GM12878 (cell line): ENCODE results near the gene PITX1. TPM values are rescaled to one million over a fixed set of nuclear protein-coding genes. Genes with fewer than 3 reads are reported as not detected.

Source experiments
- ATAC-seq: fragments of 200-7000 bp; cut with Tn5 transposase; 3 replicates; pipeline ENCODE4 v1.9.1; 2020; ENCODE audit warnings: mild to moderate bottlenecking, moderate library complexity
- BruUV-seq: library from RNA; stranded (reverse); fragments of 400-500 nt; replicated peaks from 2 replicates; lab custom pipeline; 2021; lab: Mats Ljungman, UMichigan
- CTCF ChIA-PET: fragments of 300-600 bp; sonication (Branson Sonifier 250); formaldehyde crosslinking; extraction: SDS; loops from one replicate; lab custom pipeline; 2021; ENCODE audit warnings: inconsistent platforms; lab: Yijun Ruan, JAX
- POLR2A ChIA-PET: fragments of 350-600 bp; formaldehyde crosslinking; extraction: SDS; loops from one replicate; lab custom pipeline; 2021; ENCODE audit warnings: inconsistent platforms; lab: Charles Lee
- RAD21 ChIA-PET: fragments of 300-600 bp; sonication (Branson Sonifier 250); formaldehyde crosslinking; loops from one replicate; lab custom pipeline; 2023; ENCODE audit warnings: antibody characterized with exemption; ENCODE audit not compliant: unreplicated experiment; lab: Charles Lee
- SMC1A ChIA-PET: fragments of 300-600 bp; sonication (Branson Sonifier 250); formaldehyde crosslinking; loops from one replicate; lab custom pipeline; 2023; ENCODE audit not compliant: unreplicated experiment, uncharacterized antibody; lab: Charles Lee
- DNase-seq: peaks from one replicate; pipeline ENCODE4 v3.0.0-alpha.2; 2011; ENCODE audit warnings: low read depth, low spot score
- FAIRE-seq: peaks from 3 replicates; lab custom pipeline; 2011; peaks lifted over from hg19 to GRCh38; lab: Jason Lieb, UNC
- H2AFZ ChIP-seq: 2 replicates; pipeline ENCODE4 v1.6.0; 2011; ENCODE audit warnings: low read depth, low read length, control low read depth; ENCODE audit not compliant: control insufficient read depth
- H3K27ac ChIP-seq: 2 replicates; pipeline ENCODE4 v1.5.1; 2011; ENCODE audit warnings: control low read depth; ENCODE audit not compliant: control insufficient read depth, insufficient read depth
- H3K27me3 ChIP-seq, 2 experiments: replicated peaks in 1 of 2; 2 replicates each; pipeline versions ENCODE4 v1.6.0 to v1.6.1; 2011; ENCODE audit warnings: low read length in 1 of 2; ENCODE audit not compliant: control insufficient read depth in 2 of 2, insufficient read depth in 2 of 2
- H3K36me3 ChIP-seq, 2 experiments: 2 replicates each; pipeline ENCODE4 v1.5.1; 2011; ENCODE audit warnings: low read length in 1 of 2; ENCODE audit not compliant: control insufficient read depth in 2 of 2, insufficient read depth in 2 of 2
- H3K4me1 ChIP-seq: 2 replicates; pipeline ENCODE4 v1.6.1; 2011; ENCODE audit warnings: mild to moderate bottlenecking, low read length, moderate library complexity, mixed read lengths; ENCODE audit not compliant: control insufficient read depth, insufficient read depth
- H3K4me2 ChIP-seq: 2 replicates; pipeline ENCODE4 v1.6.0; 2011; ENCODE audit warnings: control low read depth; ENCODE audit not compliant: control insufficient read depth, insufficient read depth
- H3K4me3 ChIP-seq: fragments of 200-600 bp; sonication (generic); 2 replicates; pipeline ENCODE4 v1.5.1; 2016
- H3K79me2 ChIP-seq: 2 replicates; pipeline ENCODE4 v1.6.0; 2011; ENCODE audit warnings: low read length; ENCODE audit not compliant: control insufficient read depth, insufficient read depth
- H3K9ac ChIP-seq: 2 replicates; pipeline ENCODE4 v1.8.0; 2011; ENCODE audit warnings: low read length, control low read depth, mixed read lengths; ENCODE audit not compliant: control insufficient read depth, insufficient read depth
- H3K9me3 ChIP-seq: replicated peaks from 3 replicates; pipeline ENCODE4 v1.5.1; 2011; ENCODE audit warnings: mild to moderate bottlenecking, low read length; ENCODE audit not compliant: control insufficient read depth, insufficient read depth
- H4K20me1 ChIP-seq: 2 replicates; pipeline ENCODE4 v1.6.0; 2011; ENCODE audit not compliant: control insufficient read depth, insufficient read depth
- CHD1 ChIP-seq: IDR thresholded peaks from 2 replicates; pipeline ENCODE4 v1.6.1; 2012; ENCODE audit warnings: low read depth, low read length, improper control_type of control experiment
- GABPA ChIP-seq: IDR thresholded peaks from 2 replicates; pipeline ENCODE4 v1.6.1; 2014; ENCODE audit warnings: antibody characterized with exemption, low read depth, mild to moderate bottlenecking, inconsistent platforms
- JUNB ChIP-seq: IDR thresholded peaks from 2 replicates; pipeline ENCODE4 v1.6.1; 2016; ENCODE audit warnings: antibody characterized with exemption, mild to moderate bottlenecking
- MEF2B ChIP-seq: fragments of 450-650 bp; IDR thresholded peaks from 2 replicates; pipeline ENCODE4 v1.6.1; 2018; ENCODE audit warnings: mild to moderate bottlenecking, moderate library complexity; ENCODE audit not compliant: partially characterized antibody, poor library complexity, severe bottlenecking
- NR2F1 ChIP-seq: fragments of 450-650 bp; conservative IDR thresholded peaks from 2 replicates; pipeline ENCODE4 v1.6.1; 2017; ENCODE audit warnings: mild to moderate bottlenecking
- POLR2AphosphoS5 ChIP-seq: IDR thresholded peaks from 2 replicates; pipeline ENCODE4 v1.6.1; 2011; ENCODE audit warnings: mild to moderate bottlenecking, low read length, inconsistent platforms
- YY1 ChIP-seq: IDR thresholded peaks from 2 replicates; pipeline ENCODE4 v1.6.1; 2011; ENCODE audit warnings: low read depth, mild to moderate bottlenecking, low read length
- WGBS: methylation state at CpG from one replicate; pipeline ENCODE4 v1.1.6; 2016; ENCODE audit warnings: low lambda C conversion rate; ENCODE audit not compliant: insufficient replicate concordance, insufficient coverage; ENCODE audit errors: missing lambda C conversion rate; 5-methylcytosine and 5-hydroxymethylcytosine counted together
- in situ Hi-C: fragments of 300-500 bp; cut with MboI; formaldehyde crosslinking; loops from 9 replicates; pipeline ENCODE4 v1.14.3; 2018; ENCODE audit warnings: mixed read lengths
- intact Hi-C: fragments of 100-400 bp; cut with micrococcal nuclease; formaldehyde crosslinking; loops from one replicate; pipeline ENCODE4 v1.14.2; 2022; ENCODE audit not compliant: unreplicated experiment
- polyA plus RNA-seq, 11 experiments: library from polyadenylated mRNA; depleted of rRNA in 4 of 11; unstranded in 6 of 11; stranded (reverse) in 5 of 11; fragments of >200 nt; fragmentation: Nextera tagmentation in 4 of 11; fragmentation: Illumina TruSeq in 1 of 11; extraction: Ambion mirVana in 4 of 11; extraction: Trizol in 1 of 11; gene quantifications; 1 replicate in 1 of 11; 2 replicates in 10 of 11; pipeline versions ENCODE4 v1.2.1 to v1.2.3, GENCODE V29; 2011 to 2016; ENCODE audit warnings: inconsistent platforms in 2 of 11, missing spikeins in 2 of 11, low read depth in 1 of 11
- total RNA-seq, 4 experiments: library from RNA; depleted of rRNA in 3 of 4; stranded (reverse); fragments of >200 nt in 3 of 4; fragmentation: Illumina TruSeq in 1 of 4; extraction: Trizol in 1 of 4; gene quantifications; 2 replicates each; pipeline versions ENCODE4 v1.2.1 to v1.2.3, GENCODE V29; 2013 to 2021
- TF ChIP-seq, protein P1 (sequence below): fragments of 450-650 bp; IDR thresholded peaks from 2 replicates; pipeline ENCODE4 v1.6.1; 2017; ENCODE audit warnings: low read depth, mild to moderate bottlenecking, moderate library complexity
- TF ChIP-seq, protein P2 (sequence below): fragments of 450-650 bp; formaldehyde crosslinking; IDR thresholded peaks from 2 replicates; pipeline ENCODE4 v1.4.0; 2020; ENCODE audit warnings: mild to moderate bottlenecking, moderate library complexity
- TF ChIP-seq, protein P3 (sequence below), 3 experiments: IDR thresholded peaks in 2 of 3; conservative IDR thresholded peaks in 1 of 3; 2 replicates each; pipeline ENCODE4 v1.5.1; 2011; ENCODE audit warnings: low read depth in 3 of 3, low read length in 3 of 3, mild to moderate bottlenecking in 3 of 3, control low read depth in 2 of 3, moderate library complexity in 2 of 3, inconsistent platforms in 1 of 3, mixed read lengths in 1 of 3; ENCODE audit not compliant: control insufficient read depth in 2 of 3, insufficient read depth in 1 of 3; ENCODE audit errors: extremely low read depth in 1 of 3
- TF ChIP-seq, protein P4 (sequence below): fragments of 450-650 bp; IDR thresholded peaks from 2 replicates; pipeline ENCODE4 v1.6.1; 2014; ENCODE audit warnings: mild to moderate bottlenecking
- TF ChIP-seq, protein P5 (sequence below): fragments of 450-650 bp; IDR thresholded peaks from 2 replicates; pipeline ENCODE4 v1.6.1; 2016; ENCODE audit warnings: mild to moderate bottlenecking, moderate library complexity, borderline replicate concordance

The PITX1 gene
- total and polyA plus RNA-seq, 10 of the 15 experiments (the other 5 are each of a cell fraction or from before 2014, with no cell fraction given): 0.16 to 1.1 (median 0.68) TPM; not detected in 5

DNA sequence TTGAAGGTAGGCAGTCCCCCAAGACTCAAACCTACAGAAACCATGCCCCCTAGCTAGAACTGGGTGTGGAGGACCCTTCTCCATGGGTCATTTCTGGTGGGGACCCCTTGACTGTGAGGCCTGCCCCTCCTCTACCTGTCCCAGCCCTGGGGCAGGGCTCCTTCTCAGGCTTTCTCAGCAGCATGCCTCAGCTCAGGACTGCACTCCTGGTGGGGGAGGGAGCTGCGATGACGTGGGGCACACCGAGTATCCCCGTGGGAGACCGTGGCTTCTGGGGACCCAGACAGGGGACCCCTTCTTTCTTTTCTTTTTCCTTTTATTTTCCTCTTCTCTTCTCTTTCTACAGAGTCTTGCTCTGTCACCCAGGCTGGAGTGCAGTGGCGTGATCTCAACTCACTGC lies 27.0 kb upstream of the PITX1 start:
- no peak overlapping the region for H2AFZ ChIP-seq
- DNase-seq (no peak), FAIRE-seq (no peak), ATAC-seq (no peak)
- ChIA-PET POLR2A (no interaction called here), CTCF (no interaction called here), SMC1A (no interaction called here), RAD21 (no interaction called here)
- no TSS peak for BruUV-seq
- intact Hi-C loops: no loop called here
- no peaks in the 10 kb centered on the region for H3K79me2 ChIP-seq
- H3K4me3 ChIP-seq: no peak overlapping the region
- no peaks in the 10 kb centered on the region for H3K36me3 ChIP-seq
- no peak overlapping the region for H3K27ac ChIP-seq
- H3K4me2 ChIP-seq: no peak overlapping the region
- H3K27me3 ChIP-seq: peaks cover 0 to 3% of the 10 kb centered on the region in 2 experiments; a peak in 3 of 4 replicates
- no peaks in the 10 kb centered on the region for H3K4me1 ChIP-seq
- no peaks in the 10 kb centered on the region for H3K9me3 ChIP-seq
- in situ Hi-C loops: no loop called here
- H3K9ac ChIP-seq: no peak overlapping the region
- no peaks in the 10 kb centered on the region for H4K20me1 ChIP-seq
- 18% methylated on average over 6 of the region's 6 CpGs for WGBS
- TF ChIP-seq, protein P1, sequence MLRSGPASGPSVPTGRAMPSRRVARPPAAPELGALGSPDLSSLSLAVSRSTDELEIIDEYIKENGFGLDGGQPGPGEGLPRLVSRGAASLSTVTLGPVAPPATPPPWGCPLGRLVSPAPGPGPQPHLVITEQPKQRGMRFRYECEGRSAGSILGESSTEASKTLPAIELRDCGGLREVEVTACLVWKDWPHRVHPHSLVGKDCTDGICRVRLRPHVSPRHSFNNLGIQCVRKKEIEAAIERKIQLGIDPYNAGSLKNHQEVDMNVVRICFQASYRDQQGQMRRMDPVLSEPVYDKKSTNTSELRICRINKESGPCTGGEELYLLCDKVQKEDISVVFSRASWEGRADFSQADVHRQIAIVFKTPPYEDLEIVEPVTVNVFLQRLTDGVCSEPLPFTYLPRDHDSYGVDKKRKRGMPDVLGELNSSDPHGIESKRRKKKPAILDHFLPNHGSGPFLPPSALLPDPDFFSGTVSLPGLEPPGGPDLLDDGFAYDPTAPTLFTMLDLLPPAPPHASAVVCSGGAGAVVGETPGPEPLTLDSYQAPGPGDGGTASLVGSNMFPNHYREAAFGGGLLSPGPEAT: no peak
- TF ChIP-seq MEF2B (no peak), YY1 (no peak), POLR2AphosphoS5 (no peak), NR2F1 (no peak), GABPA (no peak), JUNB (no peak), CHD1 (no peak)
- TF ChIP-seq, protein P2, sequence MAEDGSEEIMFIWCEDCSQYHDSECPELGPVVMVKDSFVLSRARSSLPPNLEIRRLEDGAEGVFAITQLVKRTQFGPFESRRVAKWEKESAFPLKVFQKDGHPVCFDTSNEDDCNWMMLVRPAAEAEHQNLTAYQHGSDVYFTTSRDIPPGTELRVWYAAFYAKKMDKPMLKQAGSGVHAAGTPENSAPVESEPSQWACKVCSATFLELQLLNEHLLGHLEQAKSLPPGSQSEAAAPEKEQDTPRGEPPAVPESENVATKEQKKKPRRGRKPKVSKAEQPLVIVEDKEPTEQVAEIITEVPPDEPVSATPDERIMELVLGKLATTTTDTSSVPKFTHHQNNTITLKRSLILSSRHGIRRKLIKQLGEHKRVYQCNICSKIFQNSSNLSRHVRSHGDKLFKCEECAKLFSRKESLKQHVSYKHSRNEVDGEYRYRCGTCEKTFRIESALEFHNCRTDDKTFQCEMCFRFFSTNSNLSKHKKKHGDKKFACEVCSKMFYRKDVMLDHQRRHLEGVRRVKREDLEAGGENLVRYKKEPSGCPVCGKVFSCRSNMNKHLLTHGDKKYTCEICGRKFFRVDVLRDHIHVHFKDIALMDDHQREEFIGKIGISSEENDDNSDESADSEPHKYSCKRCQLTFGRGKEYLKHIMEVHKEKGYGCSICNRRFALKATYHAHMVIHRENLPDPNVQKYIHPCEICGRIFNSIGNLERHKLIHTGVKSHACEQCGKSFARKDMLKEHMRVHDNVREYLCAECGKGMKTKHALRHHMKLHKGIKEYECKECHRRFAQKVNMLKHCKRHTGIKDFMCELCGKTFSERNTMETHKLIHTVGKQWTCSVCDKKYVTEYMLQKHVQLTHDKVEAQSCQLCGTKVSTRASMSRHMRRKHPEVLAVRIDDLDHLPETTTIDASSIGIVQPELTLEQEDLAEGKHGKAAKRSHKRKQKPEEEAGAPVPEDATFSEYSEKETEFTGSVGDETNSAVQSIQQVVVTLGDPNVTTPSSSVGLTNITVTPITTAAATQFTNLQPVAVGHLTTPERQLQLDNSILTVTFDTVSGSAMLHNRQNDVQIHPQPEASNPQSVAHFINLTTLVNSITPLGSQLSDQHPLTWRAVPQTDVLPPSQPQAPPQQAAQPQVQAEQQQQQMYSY (CRISPR knock-in tag): no peak
- TF ChIP-seq, protein P3, sequence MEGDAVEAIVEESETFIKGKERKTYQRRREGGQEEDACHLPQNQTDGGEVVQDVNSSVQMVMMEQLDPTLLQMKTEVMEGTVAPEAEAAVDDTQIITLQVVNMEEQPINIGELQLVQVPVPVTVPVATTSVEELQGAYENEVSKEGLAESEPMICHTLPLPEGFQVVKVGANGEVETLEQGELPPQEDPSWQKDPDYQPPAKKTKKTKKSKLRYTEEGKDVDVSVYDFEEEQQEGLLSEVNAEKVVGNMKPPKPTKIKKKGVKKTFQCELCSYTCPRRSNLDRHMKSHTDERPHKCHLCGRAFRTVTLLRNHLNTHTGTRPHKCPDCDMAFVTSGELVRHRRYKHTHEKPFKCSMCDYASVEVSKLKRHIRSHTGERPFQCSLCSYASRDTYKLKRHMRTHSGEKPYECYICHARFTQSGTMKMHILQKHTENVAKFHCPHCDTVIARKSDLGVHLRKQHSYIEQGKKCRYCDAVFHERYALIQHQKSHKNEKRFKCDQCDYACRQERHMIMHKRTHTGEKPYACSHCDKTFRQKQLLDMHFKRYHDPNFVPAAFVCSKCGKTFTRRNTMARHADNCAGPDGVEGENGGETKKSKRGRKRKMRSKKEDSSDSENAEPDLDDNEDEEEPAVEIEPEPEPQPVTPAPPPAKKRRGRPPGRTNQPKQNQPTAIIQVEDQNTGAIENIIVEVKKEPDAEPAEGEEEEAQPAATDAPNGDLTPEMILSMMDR (IDR thresholded peaks at IDR 0.05 in 2 of 3, conservative IDR thresholded peaks at IDR 0.05 in 1 of 3; ENCODE audit: control insufficient read depth in 2 of 3, extremely low read depth in 1 of 3, insufficient read depth in 1 of 3, low read depth in 3 of 3, low read length in 3 of 3): no peak
- TF ChIP-seq, protein P4, sequence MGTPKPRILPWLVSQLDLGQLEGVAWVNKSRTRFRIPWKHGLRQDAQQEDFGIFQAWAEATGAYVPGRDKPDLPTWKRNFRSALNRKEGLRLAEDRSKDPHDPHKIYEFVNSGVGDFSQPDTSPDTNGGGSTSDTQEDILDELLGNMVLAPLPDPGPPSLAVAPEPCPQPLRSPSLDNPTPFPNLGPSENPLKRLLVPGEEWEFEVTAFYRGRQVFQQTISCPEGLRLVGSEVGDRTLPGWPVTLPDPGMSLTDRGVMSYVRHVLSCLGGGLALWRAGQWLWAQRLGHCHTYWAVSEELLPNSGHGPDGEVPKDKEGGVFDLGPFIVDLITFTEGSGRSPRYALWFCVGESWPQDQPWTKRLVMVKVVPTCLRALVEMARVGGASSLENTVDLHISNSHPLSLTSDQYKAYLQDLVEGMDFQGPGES: no peak
- TF ChIP-seq, protein P5, sequence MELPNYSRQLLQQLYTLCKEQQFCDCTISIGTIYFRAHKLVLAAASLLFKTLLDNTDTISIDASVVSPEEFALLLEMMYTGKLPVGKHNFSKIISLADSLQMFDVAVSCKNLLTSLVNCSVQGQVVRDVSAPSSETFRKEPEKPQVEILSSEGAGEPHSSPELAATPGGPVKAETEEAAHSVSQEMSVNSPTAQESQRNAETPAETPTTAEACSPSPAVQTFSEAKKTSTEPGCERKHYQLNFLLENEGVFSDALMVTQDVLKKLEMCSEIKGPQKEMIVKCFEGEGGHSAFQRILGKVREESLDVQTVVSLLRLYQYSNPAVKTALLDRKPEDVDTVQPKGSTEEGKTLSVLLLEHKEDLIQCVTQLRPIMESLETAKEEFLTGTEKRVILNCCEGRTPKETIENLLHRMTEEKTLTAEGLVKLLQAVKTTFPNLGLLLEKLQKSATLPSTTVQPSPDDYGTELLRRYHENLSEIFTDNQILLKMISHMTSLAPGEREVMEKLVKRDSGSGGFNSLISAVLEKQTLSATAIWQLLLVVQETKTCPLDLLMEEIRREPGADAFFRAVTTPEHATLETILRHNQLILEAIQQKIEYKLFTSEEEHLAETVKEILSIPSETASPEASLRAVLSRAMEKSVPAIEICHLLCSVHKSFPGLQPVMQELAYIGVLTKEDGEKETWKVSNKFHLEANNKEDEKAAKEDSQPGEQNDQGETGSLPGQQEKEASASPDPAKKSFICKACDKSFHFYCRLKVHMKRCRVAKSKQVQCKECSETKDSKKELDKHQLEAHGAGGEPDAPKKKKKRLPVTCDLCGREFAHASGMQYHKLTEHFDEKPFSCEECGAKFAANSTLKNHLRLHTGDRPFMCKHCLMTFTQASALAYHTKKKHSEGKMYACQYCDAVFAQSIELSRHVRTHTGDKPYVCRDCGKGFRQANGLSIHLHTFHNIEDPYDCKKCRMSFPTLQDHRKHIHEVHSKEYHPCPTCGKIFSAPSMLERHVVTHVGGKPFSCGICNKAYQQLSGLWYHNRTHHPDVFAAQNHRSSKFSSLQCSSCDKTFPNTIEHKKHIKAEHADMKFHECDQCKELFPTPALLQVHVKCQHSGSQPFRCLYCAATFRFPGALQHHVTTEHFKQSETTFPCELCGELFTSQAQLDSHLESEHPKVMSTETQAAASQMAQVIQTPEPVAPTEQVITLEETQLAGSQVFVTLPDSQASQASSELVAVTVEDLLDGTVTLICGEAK: no peak
